Measurements from ENCODE around the gene ACOXL.

DNA sequence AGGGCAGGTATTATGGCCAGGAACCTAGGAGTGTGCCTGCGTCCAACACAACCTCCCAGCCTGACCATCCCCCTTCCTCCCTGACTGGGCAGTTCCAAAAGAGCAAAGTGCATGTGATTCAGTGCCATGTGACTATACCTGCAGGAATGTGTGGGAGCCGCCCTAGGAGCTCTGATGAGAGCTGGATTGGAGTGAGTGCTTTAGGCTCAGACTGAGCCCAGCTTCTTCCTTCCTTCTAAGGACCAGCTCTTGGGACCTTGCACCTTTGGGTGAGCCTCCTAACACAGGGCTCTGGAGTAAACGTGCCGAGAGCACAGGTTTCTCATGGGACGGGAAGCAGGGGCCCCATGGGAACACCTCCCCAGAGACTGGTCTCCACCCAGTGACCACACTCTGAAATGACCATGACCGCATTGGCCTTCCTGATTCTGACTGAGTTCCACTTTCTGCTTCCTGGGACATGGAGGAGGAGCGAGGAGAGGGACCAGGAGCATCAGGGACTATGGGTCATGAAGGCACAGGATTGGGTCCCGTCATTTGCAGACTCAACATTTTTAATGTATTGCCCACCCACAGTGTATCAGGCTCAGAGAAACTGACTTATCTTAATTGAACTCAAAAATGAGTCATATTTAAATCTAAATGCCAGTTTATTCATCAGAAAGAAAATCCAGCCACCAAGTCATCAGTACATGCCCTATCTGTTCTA, 300.5 kb downstream of the ACOXL start:
- TF ChIP-seq POLR2A (IDR thresholded peaks at IDR 0.05; ENCODE audit: low read length) (no peak), GATA1 (IDR thresholded peaks at IDR 0.05; ENCODE audit: low read depth, low read length) (no peak)

All from erythroblast (primary cell).